GM23248 (cell line): ENCODE results near the gene WRNIP1. TPM values are rescaled to one million over a fixed set of nuclear protein-coding genes. Genes with fewer than 3 reads are reported as not detected.

Experiments used
- DNase-seq: peaks from one replicate; pipeline ENCODE4 v3.0.0-alpha.2; 2015
- H2AFZ ChIP-seq: fragments of 200-600 bp; sonication (generic); 2 replicates; pipeline ENCODE4 v1.6.1; 2016; ENCODE audit warnings: antibody characterized with exemption
- H3F3A ChIP-seq: fragments of 200-600 bp; sonication (generic); 2 replicates; pipeline ENCODE4 v1.6.1; 2016; ENCODE audit warnings: mild to moderate bottlenecking, antibody characterized with exemption, mixed run types; ENCODE audit not compliant: insufficient read depth
- H3K27ac ChIP-seq: fragments of 200-600 bp; sonication (generic); 2 replicates; pipeline ENCODE4 v1.5.1; 2016; ENCODE audit warnings: mild to moderate bottlenecking
- H3K27me3 ChIP-seq: fragments of 200-600 bp; sonication (generic); replicated peaks from 2 replicates; pipeline ENCODE4 v1.6.1; 2016; ENCODE audit warnings: mild to moderate bottlenecking; ENCODE audit not compliant: insufficient read depth
- H3K36me3 ChIP-seq: fragments of 200-600 bp; sonication (generic); 2 replicates; pipeline ENCODE4 v1.6.1; 2016; ENCODE audit warnings: low read depth, mild to moderate bottlenecking
- H3K4me1 ChIP-seq: fragments of 200-600 bp; sonication (generic); 2 replicates; pipeline ENCODE4 v1.6.1; 2016; ENCODE audit warnings: mild to moderate bottlenecking; ENCODE audit not compliant: insufficient read depth
- H3K4me2 ChIP-seq: fragments of 200-600 bp; sonication (generic); one replicate; pipeline ENCODE4 v1.6.1; 2016; ENCODE audit warnings: mild to moderate bottlenecking; ENCODE audit not compliant: unreplicated experiment
- H3K4me3 ChIP-seq: fragments of 200-600 bp; sonication (generic); 2 replicates; pipeline ENCODE4 v1.5.1; 2016; ENCODE audit warnings: mild to moderate bottlenecking
- H3K79me2 ChIP-seq: fragments of 200-600 bp; sonication (generic); 2 replicates; pipeline ENCODE4 v1.6.1; 2016; ENCODE audit warnings: mild to moderate bottlenecking; ENCODE audit not compliant: insufficient read depth
- H3K9ac ChIP-seq: fragments of 200-600 bp; sonication (generic); 2 replicates; pipeline ENCODE4 v1.6.1; 2016; ENCODE audit warnings: mild to moderate bottlenecking
- H3K9me2 ChIP-seq: fragments of 200-600 bp; sonication (generic); 2 replicates; pipeline ENCODE4 v1.6.1; 2016; ENCODE audit warnings: mixed run types, mild to moderate bottlenecking, moderate library complexity; ENCODE audit not compliant: insufficient read depth
- H3K9me3 ChIP-seq: fragments of 200-600 bp; sonication (generic); one replicate; pipeline ENCODE4 v1.6.1; 2017; ENCODE audit warnings: low read depth
- H4K20me1 ChIP-seq: fragments of 200-600 bp; sonication (generic); 2 replicates; pipeline ENCODE4 v1.6.0; 2016; ENCODE audit not compliant: insufficient read depth
- EZH2 ChIP-seq: fragments of 200-600 bp; sonication (generic); IDR thresholded peaks from 2 replicates; pipeline ENCODE4 v1.6.1; 2018; ENCODE audit warnings: antibody characterized with exemption, mild to moderate bottlenecking; ENCODE audit not compliant: insufficient read depth, poor library complexity, severe bottlenecking
- EZH2phosphoT487 ChIP-seq: fragments of 200-600 bp; sonication (generic); IDR thresholded peaks from 2 replicates; pipeline ENCODE4 v1.6.1; 2018; ENCODE audit warnings: antibody characterized with exemption, moderate library complexity, mild to moderate bottlenecking, low read depth; ENCODE audit not compliant: insufficient read depth
- WGBS, 2 experiments: methylation state at CpG; one replicate each; pipeline ENCODE4 v1.1.6; 2015 to 2017; ENCODE audit warnings: low lambda C conversion rate in 2 of 2, low coverage in 1 of 2; ENCODE audit errors: missing lambda C conversion rate in 2 of 2; 5-methylcytosine and 5-hydroxymethylcytosine counted together
- in situ Hi-C: fragments of 300-500 bp; cut with MboI; formaldehyde crosslinking; loops from 2 replicates; pipeline ENCODE4 v1.15.0; 2020
- polyA plus RNA-seq: library from polyadenylated mRNA; unstranded; fragments of >200 nt; fragmentation: Nextera tagmentation; extraction: Ambion mirVana; gene quantifications from 2 replicates; pipeline ENCODE4 v1.2.1, GENCODE V29; 2016
- total RNA-seq: library from RNA; depleted of rRNA; stranded (reverse); fragments of >200 nt; shearing (Covaris generic); gene quantifications from 2 replicates; pipeline ENCODE4 v1.2.3, GENCODE V29; 2014

WRNIP1 gene
- total and polyA plus RNA-seq, 2 experiments from 2014 or later, result 17.0 to 63.1 TPM

- H3K9me2 ChIP-seq, result no peaks in the 10 kb centered on the region
- peaks cover 92% of the 10 kb centered on the region for H3K79me2 ChIP-seq
- H4K20me1 ChIP-seq, result no peaks in the 10 kb centered on the region
- H3K27me3 ChIP-seq, result no peaks in the 10 kb centered on the region
- in situ Hi-C loops, result no loop called here
- no peak overlapping the region for H3K27ac ChIP-seq
- peaks cover 6% of the 10 kb centered on the region; the same call in 1 of the 2 replicates for H3K36me3 ChIP-seq
- no peaks in the 10 kb centered on the region for H3K9me3 ChIP-seq
- no peak overlapping the region for H3K4me3 ChIP-seq
- TF ChIP-seq EZH2, result no peak
- TF ChIP-seq EZH2phosphoT487, result no peak
- H2AFZ ChIP-seq, result no peak overlapping the region
- H3K4me1 ChIP-seq, result no peaks in the 10 kb centered on the region
- H3K9ac ChIP-seq, result no peak overlapping the region
- no peaks in the 10 kb centered on the region for H3F3A ChIP-seq
- H3K4me2 ChIP-seq, result no peak overlapping the region
- 86 to 89% methylated on average over 19 of the region's 19 CpGs for WGBS, 2 experiments
- DNase-seq, result no peak
These were observed 18.2 kb downstream of the WRNIP1 start for GRCh38 chr6:2783188-2783963.

- H3K79me2 ChIP-seq, result peaks cover 86% of the 10 kb centered on the region
- H3K27me3 ChIP-seq, result no peaks in the 10 kb centered on the region
- TF ChIP-seq EZH2, result no peak
- no peak for TF ChIP-seq EZH2phosphoT487
- H3K27ac ChIP-seq, result no peak overlapping the region
- H3K9ac ChIP-seq, result no peak overlapping the region
- H3K4me2 ChIP-seq, result no peak overlapping the region
- H3F3A ChIP-seq, result peaks cover 3% of the 10 kb centered on the region
- H3K4me3 ChIP-seq, result no peak overlapping the region
- no peaks in the 10 kb centered on the region for H3K9me3 ChIP-seq
- H4K20me1 ChIP-seq, result no peaks in the 10 kb centered on the region
- in situ Hi-C loops, result no loop called here
- H2AFZ ChIP-seq, result no peak overlapping the region
- peaks cover 3% of the 10 kb centered on the region for H3K4me1 ChIP-seq
- peaks cover 6% of the 10 kb centered on the region; the same call in 1 of the 2 replicates for H3K36me3 ChIP-seq
- 84 to 88% methylated on average over 5 of the region's 5 CpGs for WGBS, 2 experiments
- H3K9me2 ChIP-seq, result no peaks in the 10 kb centered on the region
- DNase-seq, result no peak
These were observed 18.9 kb downstream of the WRNIP1 start for GRCh38 chr6:2784061-2784460.

GRCh38 chr6:2784930-2785329 lies 19.7 kb downstream of the WRNIP1 start:
- no peaks in the 10 kb centered on the region for H3K27me3 ChIP-seq
- in situ Hi-C loops, result no loop called here
- H3K9ac ChIP-seq, result no peak overlapping the region
- H3K9me3 ChIP-seq, result no peaks in the 10 kb centered on the region
- peaks cover 6% of the 10 kb centered on the region; the same call in 1 of the 2 replicates for H3K36me3 ChIP-seq
- H3K4me2 ChIP-seq, result no peak overlapping the region
- H4K20me1 ChIP-seq, result no peaks in the 10 kb centered on the region
- peaks cover 77% of the 10 kb centered on the region for H3K79me2 ChIP-seq
- no peak overlapping the region for H2AFZ ChIP-seq
- no peak overlapping the region for H3K27ac ChIP-seq
- H3K4me3 ChIP-seq, result no peak overlapping the region
- peaks cover 9% of the 10 kb centered on the region for H3F3A ChIP-seq
- 98 to 99% methylated on average over 7 of the region's 7 CpGs for WGBS, 2 experiments
- H3K9me2 ChIP-seq, result no peaks in the 10 kb centered on the region
- DNase-seq, result no peak
- peaks cover 10% of the 10 kb centered on the region for H3K4me1 ChIP-seq
- TF ChIP-seq EZH2phosphoT487, result no peak
- TF ChIP-seq EZH2, result no peak

DNA sequence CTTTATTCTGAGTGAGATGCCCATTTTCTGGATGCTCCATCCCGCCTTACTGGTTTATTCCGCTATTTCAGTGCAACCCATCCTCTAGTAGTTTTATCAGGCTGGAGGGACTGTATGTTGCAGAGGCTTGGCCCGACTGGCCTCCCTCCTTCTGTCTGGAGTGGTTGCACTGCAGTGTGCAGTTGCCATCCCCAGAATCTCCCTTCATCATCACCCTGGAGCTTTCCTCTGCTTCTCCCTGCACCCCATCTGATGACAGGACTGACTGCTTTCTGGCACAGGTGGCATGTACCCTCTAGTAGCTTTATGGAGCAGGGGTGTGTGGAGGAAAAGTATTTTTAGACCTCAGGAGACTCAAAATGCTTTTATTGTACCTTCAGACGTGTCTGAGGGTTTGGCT lies 21.1 kb downstream of the WRNIP1 start:
- no peak for DNase-seq
- WGBS, 2 experiments, result 61 to 70% methylated on average over 4 of the region's 4 CpGs
- in situ Hi-C loops, result no loop called here
- Histone ChIP-seq H3K4me1 (peaks cover 22% of the 10 kb centered on the region), H3K4me2 (no peak overlapping the region), H2AFZ (no peak overlapping the region), H3K4me3 (no peak overlapping the region), H3K27me3 (no peaks in the 10 kb centered on the region), H3K36me3 (no peaks in the 10 kb centered on the region; the same call in 1 of the 2 replicates), H3K27ac (no peak overlapping the region), H3F3A (peaks cover 19% of the 10 kb centered on the region), H3K79me2 (peaks cover 63% of the 10 kb centered on the region), H3K9me3 (no peaks in the 10 kb centered on the region), H4K20me1 (no peaks in the 10 kb centered on the region), H3K9me2 (no peaks in the 10 kb centered on the region), H3K9ac (no peak overlapping the region)
- TF ChIP-seq EZH2phosphoT487 (no peak), EZH2 (no peak)
